ENCODE data around the gene GRK2. TPM values are rescaled to one million over a fixed set of nuclear protein-coding genes. Genes with fewer than 3 reads are reported as not detected.

GRK2 gene
- total RNA-seq, 1 donor from 2014 or later, result 53.1 TPM

- no peak for DNase-seq (ENCODE audit: extremely low spot score, unreplicated experiment)
- Mint-ChIP-seq H3K27me3 (no peaks in the 10 kb centered on the region), H3K27ac (no peak overlapping the region), H3K4me3 (no peak overlapping the region), H3K9me3 (no peaks in the 10 kb centered on the region), H3K4me1 (ENCODE audit: unreplicated experiment) (peaks cover 11% of the 10 kb centered on the region), H3K36me3 (no peaks in the 10 kb centered on the region)
- no peak for TF ChIP-seq CTCF (conservative IDR thresholded peaks at IDR 0.05)
Observed at GRCh38 chr11:67285541-67286498, 19.5 kb downstream of the GRK2 start.

- Mint-ChIP-seq H3K4me3 (peak overlapping the region; percentile 83), H3K4me1 (ENCODE audit: unreplicated experiment) (peaks cover 11% of the 10 kb centered on the region), H3K9me3 (no peaks in the 10 kb centered on the region), H3K27ac (peak overlapping the region; percentile 89), H3K27me3 (no peaks in the 10 kb centered on the region), H3K36me3 (no peaks in the 10 kb centered on the region)
- no peak for TF ChIP-seq CTCF (conservative IDR thresholded peaks at IDR 0.05)
- no peak for DNase-seq (ENCODE audit: extremely low spot score, unreplicated experiment)
Observed at GRCh38 chr11:67286621-67287333, 20.5 kb downstream of the GRK2 start.

DNA sequence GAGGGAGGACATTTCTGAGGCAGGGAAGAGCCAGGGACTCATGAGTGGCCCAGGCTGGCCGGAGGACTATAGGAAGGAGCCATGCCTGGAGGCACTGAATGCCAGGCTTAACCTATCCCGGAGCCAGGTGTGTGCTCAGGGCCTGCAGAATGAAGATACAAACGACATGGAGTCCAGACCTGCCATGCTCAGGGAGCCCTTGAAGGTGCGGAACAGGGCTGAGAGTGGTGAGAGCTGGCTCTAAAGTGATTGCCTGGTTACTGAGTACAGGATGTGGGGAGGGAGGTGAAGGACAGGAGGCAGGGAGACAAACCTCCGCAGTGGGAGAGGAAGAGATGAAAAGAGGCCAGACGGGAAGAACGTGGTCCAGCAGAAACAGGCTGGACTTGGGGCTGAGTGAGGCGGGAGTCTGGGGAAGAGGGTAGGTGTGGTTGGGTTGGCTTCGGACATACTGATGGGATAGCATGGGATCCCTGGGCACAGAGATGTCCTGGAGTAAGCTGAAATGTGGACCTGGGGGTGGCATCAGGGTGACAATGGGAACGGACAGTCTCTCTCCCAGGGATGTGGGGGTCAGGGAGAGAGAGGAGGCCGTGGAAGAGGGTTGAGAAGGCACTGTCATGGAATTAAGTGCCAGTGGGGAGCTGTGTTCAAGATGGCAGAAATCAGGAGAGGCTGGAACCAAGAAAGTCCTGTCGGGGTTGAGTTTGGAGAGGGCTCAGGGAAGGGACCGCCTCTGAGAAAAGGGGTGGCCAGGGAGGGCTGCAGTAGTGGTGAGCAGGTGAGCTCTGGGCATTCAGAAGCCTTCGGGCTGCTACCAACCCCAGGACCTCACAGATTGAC lies 21.3 kb downstream of the GRK2 start:
- Mint-ChIP-seq H3K36me3 (peaks cover 2% of the 10 kb centered on the region), H3K9me3 (no peaks in the 10 kb centered on the region), H3K27ac (peak overlapping the region; percentile 89), H3K27me3 (no peaks in the 10 kb centered on the region), H3K4me1 (ENCODE audit: unreplicated experiment) (peaks cover 13% of the 10 kb centered on the region), H3K4me3 (peak overlapping the region; percentile 83)
- no peak for DNase-seq (ENCODE audit: extremely low spot score, unreplicated experiment)
- TF ChIP-seq CTCF (conservative IDR thresholded peaks at IDR 0.05), result no peak

DNA sequence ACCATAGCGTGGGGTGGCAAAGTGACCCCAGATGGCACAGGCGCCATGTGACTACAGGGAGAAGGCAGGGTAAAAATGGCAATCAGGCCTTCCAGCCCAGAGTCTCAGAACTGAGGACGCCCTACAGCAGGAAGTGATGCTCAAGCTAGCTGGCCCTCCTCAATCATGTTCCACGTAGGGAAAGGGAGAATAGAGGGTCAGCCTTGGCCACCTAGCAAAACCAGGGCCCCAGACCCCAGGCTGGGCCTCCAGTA lies 21.9 kb downstream of the GRK2 start:
- no peak for TF ChIP-seq CTCF (conservative IDR thresholded peaks at IDR 0.05)
- peak overlapping the region; percentile 83 for H3K4me3 Mint-ChIP-seq
- H3K4me1 Mint-ChIP-seq (ENCODE audit: unreplicated experiment), result peaks cover 19% of the 10 kb centered on the region
- no peak for DNase-seq (ENCODE audit: extremely low spot score, unreplicated experiment)
- peak overlapping the region; percentile 89 for H3K27ac Mint-ChIP-seq
- H3K27me3 Mint-ChIP-seq, result no peaks in the 10 kb centered on the region
- no peaks in the 10 kb centered on the region for H3K9me3 Mint-ChIP-seq
- H3K36me3 Mint-ChIP-seq, result peaks cover 7% of the 10 kb centered on the region

- Mint-ChIP-seq H3K27me3 (no peaks in the 10 kb centered on the region), H3K4me3 (peak overlapping the region; percentile 83), H3K36me3 (peaks cover 10% of the 10 kb centered on the region), H3K27ac (peak overlapping the region; percentile 89), H3K4me1 (ENCODE audit: unreplicated experiment) (peaks cover 19% of the 10 kb centered on the region), H3K9me3 (no peaks in the 10 kb centered on the region)
- peak; percentile 94 for DNase-seq (ENCODE audit: extremely low spot score, unreplicated experiment)
- peak; percentile 62 for TF ChIP-seq CTCF (conservative IDR thresholded peaks at IDR 0.05)
Observed at GRCh38 chr11:67288452-67289225, 22.4 kb downstream of the GRK2 start.
